ENCODE results near the gene LOXL4.

- TF ChIP-seq, protein P1, sequence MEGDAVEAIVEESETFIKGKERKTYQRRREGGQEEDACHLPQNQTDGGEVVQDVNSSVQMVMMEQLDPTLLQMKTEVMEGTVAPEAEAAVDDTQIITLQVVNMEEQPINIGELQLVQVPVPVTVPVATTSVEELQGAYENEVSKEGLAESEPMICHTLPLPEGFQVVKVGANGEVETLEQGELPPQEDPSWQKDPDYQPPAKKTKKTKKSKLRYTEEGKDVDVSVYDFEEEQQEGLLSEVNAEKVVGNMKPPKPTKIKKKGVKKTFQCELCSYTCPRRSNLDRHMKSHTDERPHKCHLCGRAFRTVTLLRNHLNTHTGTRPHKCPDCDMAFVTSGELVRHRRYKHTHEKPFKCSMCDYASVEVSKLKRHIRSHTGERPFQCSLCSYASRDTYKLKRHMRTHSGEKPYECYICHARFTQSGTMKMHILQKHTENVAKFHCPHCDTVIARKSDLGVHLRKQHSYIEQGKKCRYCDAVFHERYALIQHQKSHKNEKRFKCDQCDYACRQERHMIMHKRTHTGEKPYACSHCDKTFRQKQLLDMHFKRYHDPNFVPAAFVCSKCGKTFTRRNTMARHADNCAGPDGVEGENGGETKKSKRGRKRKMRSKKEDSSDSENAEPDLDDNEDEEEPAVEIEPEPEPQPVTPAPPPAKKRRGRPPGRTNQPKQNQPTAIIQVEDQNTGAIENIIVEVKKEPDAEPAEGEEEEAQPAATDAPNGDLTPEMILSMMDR (conservative IDR thresholded peaks at IDR 0.05; ENCODE audit: low read depth, low read length) = no peak
- no peak for TF ChIP-seq EZH2 (IDR thresholded peaks at IDR 0.05; ENCODE audit: borderline replicate concordance, low read depth, low read length, poor library complexity, severe bottlenecking)
Observed at GRCh38 chr10:98252464-98252863, 15.5 kb downstream of the LOXL4 start.

All from A673 (cell line).